H1 (cell line): ENCODE measurements around the gene SHISA9.

Experiments
- ATF2 ChIP-seq: IDR thresholded peaks from 2 replicates; pipeline ENCODE4 v1.6.1; 2012; ENCODE audit warnings: low read length, inconsistent platforms
- BRCA1 ChIP-seq: IDR thresholded peaks from 2 replicates; pipeline ENCODE4 v1.6.1; 2012; ENCODE audit warnings: low read depth, low read length, improper control_type of control experiment
- CHD1 ChIP-seq: IDR thresholded peaks from 2 replicates; pipeline ENCODE4 v1.6.1; 2012; ENCODE audit warnings: low read depth, low read length, improper control_type of control experiment
- CTCF ChIP-seq, 3 experiments: IDR thresholded peaks; 1 replicate in 2 of 3; 2 replicates in 1 of 3; pipeline versions ENCODE4 v1.5.1 to v1.6.1; 2011; ENCODE audit warnings: low read length in 3 of 3, mild to moderate bottlenecking in 3 of 3, inconsistent platforms in 2 of 3, low read depth in 1 of 3, moderate library complexity in 1 of 3; ENCODE audit not compliant: insufficient read depth in 1 of 3; ENCODE audit errors: control extremely low read depth in 1 of 3
- EP300 ChIP-seq, 2 experiments: IDR thresholded peaks; 1 replicate in 1 of 2; 2 replicates in 1 of 2; pipeline ENCODE4 v1.6.1; 2011 to 2012; ENCODE audit warnings: low read depth in 2 of 2, low read length in 2 of 2, mild to moderate bottlenecking in 2 of 2, borderline replicate concordance in 1 of 2, inconsistent platforms in 1 of 2, moderate library complexity in 1 of 2
- EZH2 ChIP-seq: fragments of 200-600 bp; sonication (generic); IDR thresholded peaks from 2 replicates; pipeline ENCODE4 v1.7.1; 2012; ENCODE audit warnings: low read depth, mild to moderate bottlenecking, moderate library complexity, low read length, inconsistent platforms; ENCODE audit not compliant: severe bottlenecking
- HDAC6 ChIP-seq: IDR thresholded peaks from one replicate; pipeline ENCODE4 v1.7.1; 2012; ENCODE audit warnings: low read depth, mild to moderate bottlenecking, inconsistent platforms, low read length, moderate library complexity
- POLR2A ChIP-seq, 2 experiments: IDR thresholded peaks; 1 replicate in 1 of 2; 2 replicates in 1 of 2; pipeline ENCODE4 v1.6.1; 2011; ENCODE audit warnings: low read depth in 2 of 2, low read length in 2 of 2, mild to moderate bottlenecking in 2 of 2; ENCODE audit errors: control extremely low read depth in 1 of 2
- SRF ChIP-seq: IDR thresholded peaks from 2 replicates; pipeline ENCODE4 v1.6.1; 2011; ENCODE audit warnings: mild to moderate bottlenecking, low read depth, low read length, moderate library complexity
- YY1 ChIP-seq: IDR thresholded peaks from 2 replicates; pipeline ENCODE4 v1.6.1; 2011; ENCODE audit warnings: low read depth, mild to moderate bottlenecking, low read length

- TF ChIP-seq EZH2 (no peak), YY1 (no peak), EP300 (IDR thresholded peaks at IDR 0.05; ENCODE audit: borderline replicate concordance in 1 of 2, low read depth in 2 of 2, low read length in 2 of 2) (no peak), SRF (no peak), CTCF (IDR thresholded peaks at IDR 0.05; ENCODE audit: control extremely low read depth in 1 of 3, insufficient read depth in 1 of 3, low read depth in 1 of 3, low read length in 3 of 3) (no peak), POLR2A (IDR thresholded peaks at IDR 0.05; ENCODE audit: control extremely low read depth in 1 of 2, low read depth in 2 of 2, low read length in 2 of 2) (no peak), BRCA1 (no peak), CHD1 (no peak), ATF2 (no peak), HDAC6 (no peak)
Observed at GRCh38 chr16:12853972-12854371, 47.4 kb upstream of the SHISA9 start.
